Daoy (cell line): ENCODE results near the gene CCDC122. TPM values are rescaled to one million over a fixed set of nuclear protein-coding genes. Genes with fewer than 3 reads are reported as not detected.
A peak's percentile ranks its signal among the peaks of the same experiment; 100 is the strongest.

ENCODE experiments used
- DNase-seq: peaks from one replicate; pipeline ENCODE4 v3.0.0-alpha.2; 2015; ENCODE audit warnings: low read depth
- total RNA-seq: library from RNA; depleted of rRNA; stranded (reverse); fragments of >200 nt; shearing (Covaris generic); gene quantifications from 2 replicates; pipeline ENCODE4 v1.2.3, GENCODE V29; 2014; rRNA removed

The CCDC122 gene
- 3.3 and 6.0 TPM in 2 replicates for total RNA-seq

DNA sequence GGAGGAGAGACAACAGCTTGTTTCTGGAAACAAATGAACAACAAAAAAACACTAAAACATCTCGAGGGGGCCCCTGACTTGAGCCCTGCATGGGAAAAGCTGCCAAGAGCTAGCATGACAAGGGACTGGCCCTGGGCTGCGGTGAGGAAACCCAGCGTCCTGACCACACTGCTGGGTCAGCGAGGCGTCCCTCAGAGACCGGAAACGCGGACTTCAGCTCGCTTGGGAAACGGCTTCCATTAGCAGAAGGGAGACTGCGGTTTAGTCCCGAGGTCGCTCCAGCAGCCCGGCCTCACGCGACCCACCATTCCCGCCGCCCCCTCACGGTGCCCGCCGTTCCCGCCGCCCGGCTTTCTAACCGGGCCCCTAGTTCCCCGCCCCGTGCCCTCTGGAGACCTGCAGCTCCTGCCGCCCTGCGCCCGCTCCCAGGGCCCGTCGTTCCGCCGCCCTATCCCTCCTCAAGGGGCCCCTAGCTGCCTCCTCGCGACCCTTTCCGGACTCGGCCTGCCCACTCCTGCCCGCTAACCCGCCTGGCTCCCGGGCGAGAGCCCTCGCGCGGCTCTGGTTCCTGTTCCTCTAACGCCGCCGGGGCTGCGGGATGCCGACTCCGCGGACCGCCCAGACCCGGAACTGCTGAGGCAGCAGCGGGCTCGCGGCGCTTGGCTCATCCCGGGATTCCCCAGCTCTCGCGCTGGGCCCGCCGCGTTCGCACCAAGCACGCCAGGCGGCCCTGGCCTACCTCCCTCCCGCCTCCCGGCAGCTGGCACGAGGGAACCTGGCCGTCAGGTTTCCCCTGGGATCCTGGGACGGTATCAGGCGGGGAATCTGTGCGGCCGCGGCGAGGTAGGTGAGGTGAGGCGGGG, at the start of gene CCDC122:
Gene CCDC122, minus strand, starts transcription at position 849 of the 863 bp plus-strand sequence. CDS start 10,364 bp downstream, outside the sequence.
- DNase-seq, result peak; percentile 85

DNA sequence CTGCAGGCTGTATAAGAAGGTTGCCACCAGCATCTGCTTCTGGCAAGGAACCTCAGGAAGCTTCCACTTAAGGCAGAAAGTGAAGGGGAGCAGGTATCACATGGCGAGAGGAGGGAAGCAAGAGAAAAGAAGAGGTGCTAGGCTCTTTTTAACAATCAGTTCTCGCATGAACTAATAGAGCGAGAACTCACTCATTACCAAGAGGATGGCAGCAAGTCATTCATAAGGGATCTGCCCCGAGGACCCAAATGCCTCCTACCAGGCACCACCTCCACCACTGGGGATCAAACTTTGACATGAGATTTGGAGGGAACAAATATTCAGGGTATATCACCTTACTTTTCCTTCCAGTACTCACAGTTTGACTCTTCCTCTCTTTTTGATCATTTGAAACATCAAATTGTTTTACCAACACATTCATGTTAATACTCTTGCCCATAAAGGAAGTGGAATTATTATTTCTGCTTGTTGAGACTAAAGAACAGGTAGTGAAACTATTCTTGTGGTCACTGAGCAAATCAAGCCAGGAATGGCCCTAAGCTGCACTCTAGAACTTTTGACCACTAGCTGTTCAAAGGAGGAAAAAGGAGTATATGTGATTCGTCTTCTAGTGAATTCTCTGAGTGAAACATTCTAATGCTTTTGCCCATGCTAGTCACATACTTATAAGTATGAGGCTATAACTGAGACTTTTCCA, 45.2 kb upstream of the CCDC122 start:
- DNase-seq, result no peak

- no peak for DNase-seq
These were observed 41.6 kb upstream of the CCDC122 start for GRCh38 chr13:43920965-43921674.

DNA sequence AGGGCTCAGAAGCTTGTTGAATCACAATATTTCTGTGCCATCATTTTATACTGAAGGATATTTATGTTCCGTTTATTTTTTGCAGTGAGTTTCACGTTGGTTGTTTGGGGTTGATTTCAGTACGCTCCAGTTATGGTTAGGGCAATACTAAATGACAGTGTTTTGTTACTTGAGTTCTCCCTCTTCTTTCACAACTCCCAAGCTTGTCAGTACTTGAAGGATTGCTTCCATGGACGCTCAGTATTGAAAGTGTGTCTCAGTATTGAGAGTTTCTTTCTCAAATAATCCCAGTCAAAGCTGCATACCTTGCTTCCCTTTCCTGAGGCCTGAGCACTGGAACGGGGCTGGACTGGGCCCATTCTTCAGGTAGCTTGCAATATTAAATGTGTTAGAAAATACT, 39.1 kb upstream of the CCDC122 start:
- DNase-seq, result no peak

DNA sequence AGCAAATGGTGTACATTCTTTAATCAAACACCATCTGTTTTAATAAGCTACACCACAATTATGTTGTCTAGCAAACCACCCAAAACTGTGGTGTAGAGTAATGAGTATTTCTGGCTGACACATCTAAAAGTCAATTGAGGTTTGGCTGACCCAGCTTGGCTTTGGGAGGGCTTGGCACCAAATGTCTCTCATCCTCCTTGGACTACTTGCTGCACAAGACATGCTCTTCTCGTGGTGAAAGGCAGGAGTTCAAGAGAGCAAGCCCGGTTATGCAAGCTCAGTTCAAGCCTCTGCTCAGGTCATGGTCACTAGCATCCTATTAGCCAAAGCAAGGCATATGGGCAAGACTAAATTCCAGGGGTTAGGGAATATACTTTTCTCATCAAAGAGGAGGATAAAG, 37.3 kb upstream of the CCDC122 start:
- no peak for DNase-seq

GRCh38 chr13:43915451-43915850, 35.9 kb upstream of the CCDC122 start:
- no peak for DNase-seq

- no peak for DNase-seq
These were observed 32.3 kb upstream of the CCDC122 start for GRCh38 chr13:43911871-43912270.

DNA sequence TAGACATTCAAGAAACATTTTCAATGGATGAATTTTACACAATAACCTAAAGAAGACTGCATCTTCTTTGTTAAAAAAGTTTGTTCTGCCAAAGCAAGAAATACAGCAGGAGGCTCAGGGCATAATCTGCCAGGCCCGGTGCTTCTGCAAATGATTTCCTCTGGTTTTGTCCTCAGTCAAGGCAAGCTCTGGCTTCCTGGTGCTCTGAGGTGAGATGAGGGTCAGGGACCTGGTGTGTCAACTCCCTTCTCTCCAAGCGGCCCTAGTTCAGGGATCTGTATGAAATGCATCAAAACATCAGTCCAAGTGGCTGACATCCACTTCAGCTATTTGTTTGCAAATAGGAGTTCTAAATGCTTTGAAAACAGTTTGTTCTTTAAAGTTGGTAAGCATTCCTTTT, 31.7 kb upstream of the CCDC122 start:
- no peak for DNase-seq

DNA sequence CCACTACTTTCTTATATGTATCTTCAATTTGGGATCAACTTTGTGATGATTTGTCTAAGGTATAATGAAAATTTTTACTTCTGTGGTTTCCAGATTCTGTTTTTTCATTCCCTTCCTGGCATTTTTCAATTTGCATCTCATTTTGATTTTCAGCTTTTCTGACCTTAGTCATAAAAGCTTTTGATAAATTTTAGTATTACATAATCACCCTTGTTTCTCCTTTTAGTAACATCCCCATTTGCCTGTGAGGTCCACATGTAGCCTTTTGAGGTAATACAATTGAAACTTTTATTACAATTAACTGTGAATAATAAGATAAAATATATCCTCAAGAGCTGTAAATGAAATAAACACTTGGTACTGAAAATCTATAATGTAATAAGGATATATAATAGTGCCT, 31.3 kb upstream of the CCDC122 start:
- DNase-seq, result no peak

- DNase-seq, result peak; percentile 32
These were observed 28.9 kb upstream of the CCDC122 start for GRCh38 chr13:43908156-43909126.

- peak; percentile 34 for DNase-seq
These were observed 26.0 kb upstream of the CCDC122 start for GRCh38 chr13:43905435-43906031.

- no peak for DNase-seq
These were observed 16.4 kb upstream of the CCDC122 start for GRCh38 chr13:43895940-43896339.

DNA sequence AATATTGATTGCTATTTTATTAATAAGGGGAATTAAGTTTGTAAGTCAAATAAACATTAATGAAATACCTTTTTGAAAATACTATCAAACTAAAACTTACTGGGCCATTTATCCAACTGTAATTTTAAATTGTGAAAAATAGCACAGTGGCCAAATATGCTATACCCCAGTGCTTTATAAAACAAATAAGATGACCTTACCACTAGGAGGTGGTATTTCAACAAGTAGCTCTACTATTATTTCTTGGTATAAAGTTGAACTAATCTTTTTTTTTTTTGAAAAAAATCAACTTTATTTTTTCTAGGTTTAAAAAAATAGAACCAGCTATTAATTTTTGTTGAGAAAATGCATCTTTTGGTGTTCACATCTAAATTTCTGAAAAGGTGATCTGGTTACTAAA, 14.9 kb upstream of the CCDC122 start:
- DNase-seq, result no peak

DNA sequence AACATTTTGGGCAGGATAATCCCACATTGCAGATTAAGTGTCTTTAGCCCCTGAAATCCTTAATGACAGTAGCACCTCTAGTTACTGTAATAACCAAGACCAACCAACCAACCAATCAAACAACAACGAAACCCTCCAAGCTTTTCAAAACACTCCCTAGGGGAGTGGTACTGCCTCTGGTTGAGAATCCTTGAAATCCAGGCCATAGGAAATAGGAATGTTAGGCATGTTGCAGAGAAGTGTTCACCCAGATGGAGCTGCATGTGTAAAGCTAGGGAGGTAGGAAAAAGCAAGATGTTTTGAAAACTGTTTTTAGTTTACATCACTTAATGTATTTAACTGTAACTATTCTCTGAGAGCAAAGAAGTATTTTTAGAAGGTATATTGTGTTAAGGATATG, 4.7 kb upstream of the CCDC122 start:
- no peak for DNase-seq

DNA sequence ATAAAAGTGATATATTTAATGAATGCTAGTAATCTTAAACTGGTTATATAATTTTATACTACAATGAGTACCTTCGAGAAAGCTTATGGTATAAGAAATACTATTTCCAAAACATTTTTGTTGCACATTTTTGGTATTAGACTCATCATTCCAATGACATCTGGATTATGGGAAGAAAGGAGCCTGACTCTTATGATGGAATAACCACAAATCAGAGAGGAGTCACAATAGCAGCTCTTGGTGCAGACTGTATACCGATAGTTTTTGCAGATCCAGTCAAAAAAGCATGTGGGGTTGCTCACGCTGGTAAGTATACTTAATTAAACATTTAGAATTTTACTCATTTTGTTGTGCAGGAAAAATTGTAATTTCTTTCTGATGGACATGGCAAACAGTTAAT, 4.1 kb upstream of the CCDC122 start:
- no peak for DNase-seq

DNA sequence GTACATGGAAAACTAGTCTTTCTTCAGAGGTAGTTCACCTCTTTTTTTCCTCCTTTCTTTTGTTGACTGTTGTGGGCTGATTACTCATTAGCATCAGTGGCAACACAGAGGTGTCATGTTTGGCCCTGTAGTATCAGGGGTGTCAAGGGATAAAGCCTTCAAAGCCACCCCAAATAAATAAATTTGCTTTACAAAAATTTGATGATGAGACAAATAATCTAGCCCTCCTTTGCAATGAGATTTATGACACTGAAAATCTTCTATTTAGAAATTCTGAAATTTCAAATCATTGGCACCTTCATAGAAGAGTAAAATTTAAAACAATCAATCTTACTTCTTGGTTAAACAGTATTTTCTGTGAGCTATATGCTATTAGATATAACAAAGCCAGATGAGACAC, 2.0 kb upstream of the CCDC122 start:
- DNase-seq, result no peak

DNA sequence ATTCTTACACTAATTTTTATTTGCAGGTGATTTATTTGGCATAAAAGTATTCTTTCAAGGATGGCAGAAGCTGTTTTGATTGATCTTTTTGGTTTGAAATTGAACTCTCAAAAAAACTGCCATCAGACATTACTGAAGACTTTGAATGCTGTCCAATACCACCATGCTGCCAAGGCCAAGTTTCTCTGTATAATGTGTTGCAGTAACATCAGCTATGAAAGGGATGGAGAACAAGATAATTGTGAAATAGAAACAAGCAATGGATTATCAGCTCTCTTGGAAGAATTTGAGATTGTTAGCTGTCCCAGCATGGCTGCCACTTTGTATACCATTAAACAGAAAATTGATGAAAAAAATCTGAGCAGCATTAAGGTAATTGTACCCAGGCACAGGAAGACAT, 1.4 kb upstream of the CCDC122 start:
- DNase-seq, result no peak

GRCh38 chr13:43880214-43880855, 795 bp upstream of the CCDC122 start:
- DNase-seq, result no peak

GRCh38 chr13:43879755-43880181, 228 bp upstream of the CCDC122 start, which contains the start of gene LACC1:
TSS of gene LACC1 (plus strand) at chr13:43879904. CDS start at chr13:43880986, 1,082 bp downstream.
- DNase-seq, result no peak

DNA sequence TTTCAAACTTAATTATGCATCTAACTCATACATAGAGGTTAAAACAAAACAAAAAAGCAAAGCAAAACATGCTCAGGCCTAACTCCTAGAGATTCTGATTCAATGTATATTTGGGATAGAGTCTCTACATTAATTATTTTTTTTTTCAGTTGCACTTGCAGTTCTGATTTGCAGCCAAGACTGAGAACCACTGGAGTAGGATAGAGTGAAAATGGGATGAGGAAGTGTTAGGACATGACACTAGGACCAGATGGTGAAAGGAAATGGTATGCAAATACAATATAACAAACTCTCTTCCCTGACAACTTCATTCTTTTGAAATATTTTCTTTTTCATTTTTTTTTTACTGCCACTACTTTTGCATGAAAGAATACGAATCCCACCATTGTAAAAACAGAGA, 1.8 kb downstream of the CCDC122 start:
- no peak for DNase-seq
